GM19239 (cell line): ENCODE data around the gene CALN1.
"Not testable (repeated sequence)": the region's sequence is repeated elsewhere in the genome, so short reads cannot be mapped to it uniquely, and the experiment has no call there.

ENCODE experiments used
- DNase-seq: peaks from one replicate; pipeline ENCODE4 v3.0.0; 2011; ENCODE audit warnings: low spot score; ENCODE audit not compliant: insufficient read length
- FAIRE-seq: peaks from 2 replicates; lab custom pipeline; 2011; peaks lifted over from hg19 to GRCh38; lab: Jason Lieb, UNC

Gene CALN1

DNA sequence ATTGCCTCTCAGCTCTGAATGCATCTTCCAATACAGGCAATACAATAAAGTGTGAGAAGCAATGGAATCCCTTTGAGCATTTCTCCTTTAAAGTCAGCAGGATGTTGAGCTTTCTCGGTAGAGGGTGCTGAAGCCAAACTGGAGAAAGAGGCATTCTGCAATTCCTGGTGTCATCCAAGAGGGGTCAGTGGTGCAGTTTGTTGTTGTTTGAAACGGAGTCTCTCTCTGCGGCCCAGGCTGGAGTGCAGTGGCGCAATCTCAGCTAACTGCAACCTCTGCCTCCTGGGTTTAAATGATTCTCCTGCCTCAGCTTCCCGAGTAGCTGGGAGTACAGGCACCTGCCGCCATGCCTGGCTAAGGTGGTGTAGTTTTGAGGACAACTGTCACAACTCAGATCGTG lies 486.5 kb downstream of the CALN1 start:
- no peak for DNase-seq
- no peak for FAIRE-seq

DNA sequence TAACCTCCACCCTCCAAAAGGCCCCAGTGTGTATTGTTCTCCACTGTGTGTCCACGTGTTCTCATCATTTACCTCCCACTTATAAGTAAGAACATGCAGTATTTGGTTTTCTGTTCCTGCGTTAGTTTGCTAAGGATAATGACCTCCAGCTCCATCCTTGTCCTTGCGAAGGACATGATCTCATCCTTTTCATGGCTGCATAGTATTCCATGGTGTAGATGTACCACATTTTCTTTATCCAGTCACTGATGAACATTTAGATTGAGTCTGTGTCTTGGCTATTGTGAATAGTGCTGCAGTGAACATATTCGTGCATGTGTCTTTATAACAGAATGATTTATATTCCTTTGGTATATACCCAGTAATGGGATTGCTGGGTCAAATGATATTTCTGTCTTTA lies 497.9 kb downstream of the CALN1 start:
- not testable (repeated sequence) for DNase-seq, FAIRE-seq

DNA sequence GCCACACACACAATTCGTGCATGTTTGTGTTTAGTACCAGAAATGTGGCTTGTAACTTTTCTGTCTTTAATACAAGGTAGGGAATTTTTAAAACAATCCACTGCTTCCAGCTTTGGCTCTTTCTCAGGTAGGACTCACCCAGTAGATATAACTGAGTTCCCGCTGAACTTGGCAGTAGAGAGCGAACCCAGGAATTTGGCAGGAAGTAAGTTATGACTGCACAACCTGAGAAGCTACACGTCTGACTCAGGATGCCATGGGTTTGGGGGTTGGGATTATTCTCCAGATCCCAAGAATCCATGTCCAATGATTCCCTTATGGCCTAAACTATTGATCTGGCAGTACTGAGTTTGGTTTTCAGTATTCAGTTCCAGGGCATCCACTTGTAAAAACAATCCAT lies 499.7 kb downstream of the CALN1 start:
- FAIRE-seq = no peak
- no peak for DNase-seq

DNA sequence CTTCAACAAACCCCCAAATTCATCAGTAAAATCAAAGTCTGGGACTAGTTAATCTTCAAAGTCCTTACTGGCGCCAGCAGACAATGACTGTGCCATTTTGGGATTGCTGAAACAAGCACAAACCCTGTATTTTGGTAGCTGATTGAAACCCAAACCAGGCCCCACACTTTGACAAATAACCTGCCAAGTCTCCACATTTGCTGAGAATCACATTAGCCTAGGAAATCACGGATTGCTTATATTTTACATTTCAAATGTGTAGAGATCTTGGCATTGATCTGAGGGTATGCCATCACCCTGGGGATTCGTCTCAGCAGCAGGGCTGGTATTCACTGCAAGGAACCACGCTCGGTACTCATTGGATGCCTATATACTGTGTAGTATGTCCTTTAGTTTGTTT lies 501.1 kb downstream of the CALN1 start:
- DNase-seq (no peak), FAIRE-seq (no peak)

DNA sequence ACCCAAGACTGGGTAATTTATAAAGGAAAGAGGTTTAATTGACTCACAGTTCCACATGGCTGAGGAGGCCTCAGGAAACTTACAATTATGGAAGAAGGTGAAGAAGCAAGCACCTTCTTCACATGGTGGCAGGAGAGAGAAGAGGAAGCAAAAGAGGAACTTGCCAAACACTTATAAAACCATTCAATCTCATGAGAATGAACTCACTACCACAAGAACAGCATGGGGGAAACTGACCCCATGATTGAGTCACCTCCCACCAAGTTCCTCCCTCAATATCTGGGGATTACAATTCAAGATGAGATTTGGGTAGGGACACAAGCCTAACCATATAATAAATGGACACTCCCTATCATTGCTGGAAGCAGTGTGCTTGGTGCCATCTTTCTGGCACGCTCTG lies 506.3 kb downstream of the CALN1 start:
- DNase-seq = no peak

DNA sequence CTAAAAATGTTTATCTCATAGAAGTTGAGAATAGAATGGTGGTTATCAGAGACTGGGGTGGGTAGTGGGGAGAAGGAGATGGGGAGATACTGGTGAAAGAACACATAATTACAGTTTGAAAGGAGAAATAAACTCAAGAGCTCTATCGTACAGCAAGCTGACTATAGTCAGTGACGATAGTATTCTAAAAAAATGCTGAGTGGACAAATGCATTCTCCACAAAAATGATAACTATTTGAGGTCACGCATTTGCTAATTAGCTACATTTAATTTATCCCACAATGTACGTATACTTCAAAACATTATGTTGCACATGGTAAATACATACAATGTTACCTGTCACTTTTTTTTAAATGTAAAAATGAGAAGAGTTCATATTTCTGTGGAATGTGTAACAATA lies 507.7 kb downstream of the CALN1 start:
- DNase-seq (no peak), FAIRE-seq (no peak)

More for the DNA sequence above, 506.3 kb downstream of the CALN1 start:
- FAIRE-seq = no peak

DNA sequence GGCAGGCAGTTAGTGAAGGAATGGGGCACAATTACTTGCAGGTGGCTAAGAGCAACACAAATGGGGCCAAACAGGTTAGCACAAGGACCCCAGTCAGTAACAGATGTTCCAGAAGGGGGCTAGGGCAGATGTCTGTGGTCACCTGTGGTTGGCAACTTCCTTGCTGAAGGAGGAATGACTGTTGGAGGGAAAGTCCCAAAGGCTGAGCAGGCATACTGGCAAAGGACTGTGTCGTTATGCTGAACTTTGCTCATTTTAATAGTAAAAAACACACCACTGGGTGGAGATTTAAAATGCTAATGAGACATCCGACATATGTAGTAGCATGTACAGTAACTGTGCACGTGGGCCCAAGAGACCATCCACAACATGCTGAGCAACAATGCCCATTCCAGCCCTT lies 511.6 kb downstream of the CALN1 start:
- FAIRE-seq (no peak), DNase-seq (no peak)

DNA sequence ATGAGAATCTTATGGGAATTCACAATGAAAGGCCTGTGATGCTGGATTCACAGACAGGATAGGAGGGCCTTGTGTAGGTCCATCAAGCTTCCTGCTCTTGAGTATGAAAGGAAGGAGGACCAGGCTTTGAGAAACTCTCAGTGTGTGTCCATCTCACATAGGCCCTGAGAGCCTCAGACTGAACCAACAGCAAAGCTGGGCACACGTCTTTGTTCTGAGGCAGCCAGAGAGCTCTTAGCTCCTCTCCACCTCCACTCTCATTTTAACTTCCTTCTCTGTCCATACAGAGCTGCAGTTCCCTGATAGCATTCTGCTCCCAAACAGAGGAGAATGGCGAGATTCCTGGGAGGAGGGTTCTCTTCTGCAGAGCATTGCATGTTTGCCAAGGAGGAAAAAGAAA lies 515.6 kb downstream of the CALN1 start:
- FAIRE-seq (no peak), DNase-seq (no peak)

DNA sequence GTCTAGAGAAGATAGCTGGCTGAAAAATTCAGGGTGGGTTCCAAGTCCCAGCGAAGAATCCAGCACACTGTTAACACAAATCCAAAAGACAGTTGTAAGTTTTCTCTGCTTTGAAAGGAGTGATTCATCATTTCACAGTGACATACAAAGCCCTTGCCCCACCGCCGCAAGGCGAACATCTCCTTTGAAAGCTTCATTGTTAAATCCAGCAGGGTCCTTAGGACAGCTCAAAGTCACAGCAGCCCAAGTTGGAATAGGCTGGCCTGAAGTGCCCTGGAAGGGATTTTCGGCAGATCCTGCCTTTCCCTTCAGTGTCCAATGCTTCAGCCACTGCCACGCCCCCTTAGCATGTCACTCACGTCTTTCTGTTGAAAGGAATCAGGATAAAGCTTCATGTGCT lies 526.1 kb downstream of the CALN1 start:
- DNase-seq = no peak
- no peak for FAIRE-seq

DNA sequence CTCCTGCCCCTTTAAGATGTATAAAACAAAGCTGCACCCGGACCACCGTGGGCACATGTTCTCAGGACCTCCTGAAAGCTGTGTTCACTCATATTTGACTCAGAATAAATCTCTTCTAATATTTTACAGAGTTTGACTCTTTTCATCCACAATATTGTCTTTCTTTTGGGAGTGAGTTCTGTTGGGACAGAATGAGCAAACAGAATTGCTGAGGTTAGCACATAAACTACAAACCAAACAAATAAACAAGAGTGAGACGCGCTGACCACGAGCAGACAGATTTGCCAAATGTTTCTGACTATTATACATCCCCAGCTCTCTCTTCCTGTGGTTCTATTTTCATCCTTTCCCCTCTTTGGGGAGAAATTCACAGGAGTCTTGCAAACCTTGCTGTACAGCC lies 526.7 kb downstream of the CALN1 start:
- FAIRE-seq (no peak), DNase-seq (no peak)

DNA sequence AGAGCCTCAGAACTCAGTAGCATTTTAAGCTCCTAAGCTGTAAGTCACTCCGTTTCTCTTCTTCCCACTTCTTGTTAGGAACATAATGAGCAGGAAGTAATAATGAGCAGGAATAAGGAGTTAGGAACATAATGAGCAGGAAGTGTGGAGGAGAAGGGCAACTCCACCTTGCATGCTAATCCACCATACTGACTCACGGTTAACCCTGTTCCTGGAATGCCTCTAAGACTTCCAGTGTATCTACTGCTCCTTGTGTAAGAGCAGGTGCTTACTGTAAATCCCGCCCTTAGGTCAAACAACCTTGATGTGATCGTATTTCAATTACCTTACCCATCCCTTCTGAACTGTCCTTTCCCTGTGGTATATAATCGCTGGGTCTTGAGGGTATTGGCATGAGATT lies 528.7 kb downstream of the CALN1 start:
- FAIRE-seq (no peak), DNase-seq (no peak)

DNA sequence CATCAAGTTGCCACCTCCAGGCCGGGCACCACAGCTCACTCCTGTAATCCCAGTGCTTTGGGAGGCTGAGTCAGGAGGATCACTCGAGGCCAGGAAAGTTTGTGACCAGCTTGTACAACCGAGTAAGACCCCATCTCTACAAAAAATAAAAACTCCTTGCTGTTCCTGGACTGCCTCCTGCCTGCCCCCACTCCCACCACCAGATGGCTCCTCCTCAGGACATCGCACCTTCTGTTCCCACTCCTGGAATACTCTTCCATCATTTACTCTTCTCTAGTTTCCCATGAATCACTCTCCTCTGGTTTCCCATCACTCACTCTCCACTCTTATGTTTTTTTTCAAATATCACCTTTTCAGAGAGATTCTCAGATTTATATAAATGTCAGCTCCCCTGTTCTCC lies 540.7 kb downstream of the CALN1 start:
- FAIRE-seq (no peak), DNase-seq (no peak)

DNA sequence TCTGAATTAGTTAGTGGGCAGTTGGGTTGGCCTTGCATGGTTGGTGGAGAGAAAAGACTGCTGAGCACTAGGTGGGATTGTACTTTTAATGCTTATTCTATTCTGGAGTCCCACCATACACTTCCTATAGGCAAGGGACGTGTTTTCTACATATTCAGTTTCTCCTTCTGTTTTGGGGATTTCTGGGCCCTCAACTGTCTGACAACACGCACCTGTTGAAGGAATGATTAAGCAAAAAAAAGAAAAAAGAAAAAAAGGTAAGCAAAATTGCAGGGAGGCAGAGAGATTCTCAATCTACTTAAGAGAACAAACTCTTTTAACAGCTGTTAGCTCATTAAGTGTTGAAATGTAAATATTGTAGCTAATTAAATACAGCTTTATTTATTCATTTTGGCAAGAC lies 541.3 kb downstream of the CALN1 start:
- FAIRE-seq (no peak), DNase-seq (no peak)

DNA sequence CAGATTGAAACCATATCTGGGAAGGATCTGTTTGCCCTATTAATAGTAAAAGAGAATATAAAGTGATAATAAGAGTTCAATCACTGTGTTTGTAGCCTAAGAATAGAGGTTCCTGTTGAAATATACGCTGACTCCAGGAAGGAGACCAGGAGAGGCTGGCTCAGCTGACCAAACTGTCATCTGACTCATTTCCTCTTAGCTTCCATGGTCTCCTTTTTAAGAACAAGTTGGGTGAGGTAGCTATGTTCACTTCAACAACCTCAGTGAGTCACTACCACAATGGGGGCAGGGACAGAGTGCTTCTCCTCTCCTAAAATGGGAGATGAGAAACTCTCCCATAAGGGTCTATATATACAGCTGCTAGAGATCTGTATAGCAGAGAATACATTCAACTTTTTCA lies 543.3 kb downstream of the CALN1 start:
- FAIRE-seq (no peak), DNase-seq (no peak)

DNA sequence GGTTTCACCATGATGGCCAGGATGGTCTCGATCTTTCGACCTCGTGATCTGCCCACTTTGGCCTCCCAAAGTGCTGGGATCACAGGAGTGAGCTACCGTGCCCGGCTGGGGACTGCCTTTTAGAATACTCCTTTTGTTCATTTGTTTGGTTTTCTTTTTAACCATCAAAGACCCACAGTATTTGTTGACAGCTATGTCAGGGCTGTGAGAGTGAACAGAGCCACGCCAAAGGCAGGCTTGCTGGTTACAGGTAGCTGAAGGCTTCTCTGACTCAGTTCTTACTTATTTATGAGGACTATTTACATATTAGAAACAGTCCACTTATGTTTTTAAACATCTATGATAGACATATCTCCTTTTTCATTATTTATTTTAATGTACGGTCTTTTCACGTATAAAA lies 544.5 kb downstream of the CALN1 start:
- no peak for FAIRE-seq

DNA sequence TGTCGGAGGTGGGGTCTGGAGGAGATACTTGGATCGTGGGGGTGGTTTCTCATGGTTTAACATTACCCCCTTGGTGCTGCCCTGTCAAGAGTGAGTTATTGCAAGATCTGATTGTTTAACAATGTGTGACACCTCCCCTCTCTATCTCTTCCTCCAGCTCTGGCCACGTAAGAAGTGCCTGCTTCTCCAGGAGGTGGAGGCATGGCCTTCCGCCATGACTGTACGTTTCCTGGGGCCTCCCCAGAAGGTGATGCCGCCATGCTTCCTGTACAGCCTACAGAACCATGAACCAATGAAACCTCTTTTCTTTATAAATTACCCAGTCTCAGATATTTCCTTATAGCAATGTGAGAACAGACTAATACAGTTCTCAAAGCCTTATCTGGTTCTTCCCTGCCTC lies 547.0 kb downstream of the CALN1 start:
- no peak for DNase-seq
- FAIRE-seq = no peak

More for the DNA sequence above, 544.5 kb downstream of the CALN1 start:
- DNase-seq = no peak

DNA sequence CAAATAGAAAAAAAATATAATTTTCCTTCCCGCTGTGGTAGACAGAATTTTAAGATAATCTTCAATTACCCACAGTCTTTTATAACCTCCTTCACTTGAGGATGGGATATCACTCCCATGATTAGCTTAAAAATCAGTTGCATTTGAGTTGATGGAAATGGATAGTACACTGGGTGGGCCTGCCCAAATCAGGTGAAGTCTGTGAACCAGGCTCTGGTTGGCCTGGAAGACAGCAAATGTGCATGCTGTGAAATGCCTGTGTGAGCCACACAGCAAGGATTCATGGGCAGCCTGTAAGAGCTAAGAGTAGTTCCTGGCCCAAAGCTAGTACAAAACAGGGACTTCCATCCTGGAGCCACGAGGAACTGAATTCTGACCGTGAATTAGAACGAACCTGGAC lies 548.0 kb downstream of the CALN1 start:
- FAIRE-seq (no peak), DNase-seq (no peak)

DNA sequence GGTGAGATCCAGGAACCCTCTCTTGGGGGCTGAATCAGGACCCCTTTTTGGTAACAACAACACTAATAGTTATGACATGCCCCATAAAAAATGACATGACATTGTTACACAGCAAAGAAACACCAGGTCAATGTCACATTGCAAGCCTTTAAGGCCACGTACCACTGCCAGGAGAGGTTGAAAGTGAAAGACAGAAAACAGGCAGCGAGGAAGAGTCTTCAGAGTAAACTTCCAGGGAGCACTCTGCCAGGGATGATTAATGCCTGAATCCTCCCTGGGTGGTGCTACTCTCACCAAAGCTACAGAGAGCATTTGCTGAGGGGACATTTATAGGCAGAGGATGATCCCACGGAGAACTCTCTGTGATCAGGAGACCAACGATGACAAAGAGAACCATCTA lies 551.6 kb downstream of the CALN1 start:
- FAIRE-seq = no peak

DNA sequence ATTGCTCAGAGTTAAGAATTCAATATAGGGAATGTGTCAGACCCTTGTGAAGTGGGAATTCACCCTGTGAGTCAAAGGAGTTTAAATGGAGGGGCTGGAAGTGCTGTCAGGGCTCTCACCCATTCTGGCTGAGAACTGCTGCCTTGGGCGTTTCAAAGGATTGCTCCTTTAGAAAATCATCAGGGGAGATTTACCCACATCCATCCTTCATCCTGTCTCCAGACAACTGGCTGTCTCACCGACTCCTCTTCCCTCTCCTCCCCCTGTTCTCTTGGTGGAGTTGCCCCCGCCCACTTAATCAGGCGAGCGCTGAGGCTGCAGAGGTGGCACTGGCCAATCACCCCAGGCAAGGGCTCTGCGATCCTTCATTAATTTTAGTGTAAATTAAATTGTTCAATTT lies 554.8 kb downstream of the CALN1 start:
- no peak for DNase-seq
- FAIRE-seq = no peak

More for the DNA sequence above, 551.6 kb downstream of the CALN1 start:
- no peak for DNase-seq

DNA sequence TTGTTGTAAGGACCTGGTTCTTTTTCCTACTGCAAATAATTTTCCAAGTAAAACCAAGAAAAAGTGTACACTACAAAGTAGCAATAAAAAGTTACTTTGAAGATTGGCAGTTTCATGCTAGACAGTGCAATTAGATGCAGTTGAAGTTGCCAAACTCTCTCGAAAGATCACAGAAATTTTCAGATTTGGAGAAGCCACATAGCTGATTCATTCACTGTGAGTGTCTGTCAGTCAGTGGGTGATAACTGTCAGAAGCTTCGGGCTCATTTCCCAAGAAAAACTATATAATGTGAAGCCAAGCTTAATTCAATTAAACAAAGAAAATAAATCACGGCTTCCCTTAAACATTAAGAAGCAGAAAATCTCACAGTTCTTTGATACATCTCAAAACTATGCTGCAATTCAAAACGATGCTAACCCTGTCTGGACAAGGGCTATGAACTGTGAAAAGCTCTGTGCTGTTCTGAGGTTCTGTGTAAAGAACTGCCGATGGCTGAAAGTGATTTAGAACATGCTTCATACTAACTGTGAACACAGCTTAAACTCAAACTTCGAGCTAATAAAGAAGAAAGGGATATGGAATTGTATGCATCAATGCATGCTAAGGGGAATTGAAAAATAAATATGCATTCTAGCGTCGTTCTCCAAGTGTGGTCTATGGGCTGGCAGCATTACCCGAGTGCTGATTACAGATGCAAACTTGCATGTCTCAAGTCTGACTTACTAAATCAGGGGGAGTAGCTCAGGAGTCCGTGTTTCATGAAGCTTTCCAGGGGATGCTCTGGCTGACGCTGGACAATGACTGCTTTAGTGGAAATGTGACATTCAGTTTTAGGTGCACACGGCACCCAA lies 557.4 kb downstream of the CALN1 start:
- FAIRE-seq (no peak), DNase-seq (no peak)

DNA sequence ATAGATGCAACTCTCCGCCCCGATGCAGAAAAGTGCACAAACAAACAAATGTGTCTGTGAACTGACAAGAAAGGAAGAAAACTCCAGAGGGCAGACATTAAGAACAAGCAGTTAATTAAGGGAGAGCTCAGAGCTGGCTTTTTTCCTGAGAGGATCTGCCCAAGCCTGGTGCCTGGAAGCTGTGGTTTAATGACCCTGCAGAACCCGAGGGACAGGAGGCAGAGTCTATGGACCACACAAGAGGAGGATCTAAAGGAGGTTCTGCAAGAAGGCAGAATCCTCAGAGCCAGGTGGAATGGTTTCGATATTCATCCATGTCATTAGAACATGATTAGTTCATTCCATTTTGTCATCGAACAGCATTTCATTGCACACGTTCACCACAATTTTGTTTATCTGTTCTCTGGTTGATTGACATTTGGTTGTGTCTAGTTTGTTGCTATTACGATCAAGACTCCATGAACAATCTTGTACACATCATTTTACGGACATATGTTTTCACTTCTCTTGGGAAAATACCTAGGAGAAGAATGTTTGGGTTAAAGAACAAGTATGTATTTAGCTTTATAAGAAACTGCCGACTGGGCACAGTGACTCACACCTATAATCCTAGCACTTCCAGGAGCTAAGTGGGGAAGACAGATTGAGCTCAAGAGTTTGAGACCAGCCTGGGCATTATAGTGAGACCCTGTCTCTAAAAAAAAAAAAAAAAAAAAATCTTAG lies 560.2 kb downstream of the CALN1 start:
- FAIRE-seq (no peak), DNase-seq (no peak)

DNA sequence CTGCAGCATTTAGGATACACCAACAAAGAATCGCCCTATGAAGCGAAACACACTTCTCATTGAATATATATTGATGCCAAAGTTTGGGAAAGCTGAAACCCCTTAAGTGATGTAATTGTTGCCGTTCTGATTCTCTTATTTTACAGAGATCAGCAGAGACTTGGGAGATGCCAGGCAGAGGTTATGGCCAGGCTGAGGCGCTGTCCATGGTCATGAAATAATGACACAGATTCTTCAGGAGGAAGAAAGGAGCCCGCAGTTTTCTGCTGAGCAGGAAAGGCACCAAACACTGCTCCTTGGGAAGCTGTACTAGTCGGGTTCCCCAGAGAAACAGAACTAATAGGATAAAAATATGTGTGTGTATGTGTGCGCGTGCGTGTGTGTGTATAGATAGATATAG lies 566.0 kb downstream of the CALN1 start:
- FAIRE-seq = no peak

More for the DNA sequence above, 566.0 kb downstream of the CALN1 start:
- no peak for DNase-seq
